ENCODE results near the gene HHATL. TPM values are rescaled to one million over a fixed set of nuclear protein-coding genes. Genes with fewer than 3 reads are reported as not detected.

Gene HHATL
- total RNA-seq, 1 experiment from 2014 or later, result 0.92 TPM

- TF ChIP-seq, protein P1, sequence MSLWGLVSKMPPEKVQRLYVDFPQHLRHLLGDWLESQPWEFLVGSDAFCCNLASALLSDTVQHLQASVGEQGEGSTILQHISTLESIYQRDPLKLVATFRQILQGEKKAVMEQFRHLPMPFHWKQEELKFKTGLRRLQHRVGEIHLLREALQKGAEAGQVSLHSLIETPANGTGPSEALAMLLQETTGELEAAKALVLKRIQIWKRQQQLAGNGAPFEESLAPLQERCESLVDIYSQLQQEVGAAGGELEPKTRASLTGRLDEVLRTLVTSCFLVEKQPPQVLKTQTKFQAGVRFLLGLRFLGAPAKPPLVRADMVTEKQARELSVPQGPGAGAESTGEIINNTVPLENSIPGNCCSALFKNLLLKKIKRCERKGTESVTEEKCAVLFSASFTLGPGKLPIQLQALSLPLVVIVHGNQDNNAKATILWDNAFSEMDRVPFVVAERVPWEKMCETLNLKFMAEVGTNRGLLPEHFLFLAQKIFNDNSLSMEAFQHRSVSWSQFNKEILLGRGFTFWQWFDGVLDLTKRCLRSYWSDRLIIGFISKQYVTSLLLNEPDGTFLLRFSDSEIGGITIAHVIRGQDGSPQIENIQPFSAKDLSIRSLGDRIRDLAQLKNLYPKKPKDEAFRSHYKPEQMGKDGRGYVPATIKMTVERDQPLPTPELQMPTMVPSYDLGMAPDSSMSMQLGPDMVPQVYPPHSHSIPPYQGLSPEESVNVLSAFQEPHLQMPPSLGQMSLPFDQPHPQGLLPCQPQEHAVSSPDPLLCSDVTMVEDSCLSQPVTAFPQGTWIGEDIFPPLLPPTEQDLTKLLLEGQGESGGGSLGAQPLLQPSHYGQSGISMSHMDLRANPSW (CRISPR knock-in tag; conservative IDR thresholded peaks at IDR 0.05; ENCODE audit: low read depth), result no peak
- TF ChIP-seq GRHL2 (CRISPR knock-in tag; IDR thresholded peaks at IDR 0.05; ENCODE audit: insufficient replicate concordance, severe bottlenecking), result no peak
- no peak for TF ChIP-seq ZNF281 (CRISPR knock-in tag; IDR thresholded peaks at IDR 0.05)
Observed at GRCh38 chr3:42706721-42707619, 4.4 kb upstream of the HHATL start (continued).

DNA sequence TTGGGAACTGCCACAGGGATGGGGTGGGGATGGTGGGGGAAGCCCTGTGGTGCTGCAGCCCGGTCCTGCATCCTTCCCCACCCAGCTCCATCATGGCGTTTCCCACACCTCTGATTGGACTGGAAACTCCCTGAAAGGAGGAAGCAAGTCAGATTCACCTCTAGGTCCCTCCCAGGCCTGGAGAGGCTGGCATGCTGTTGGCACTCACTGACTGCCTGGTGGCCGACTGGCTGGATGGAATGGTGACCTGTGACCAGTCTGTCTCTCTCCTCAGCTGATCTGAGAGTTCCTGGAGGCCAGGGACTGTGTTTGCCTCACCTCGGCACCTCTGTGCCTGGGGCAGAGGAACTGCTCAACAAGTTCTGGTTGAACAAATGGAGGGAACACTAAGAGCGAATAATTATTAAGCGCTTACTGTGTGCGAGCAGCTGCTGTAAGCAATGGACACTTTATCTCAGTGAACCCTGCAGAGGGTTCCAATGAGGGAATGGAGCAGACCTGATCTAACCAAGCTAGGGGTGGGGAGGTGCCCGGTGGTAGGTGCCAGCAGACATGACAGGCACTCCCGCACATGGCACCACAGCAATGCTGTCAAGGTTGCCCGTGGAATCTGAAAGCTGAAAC is 3.5 kb upstream of the HHATL start:
- Mint-ChIP-seq H3K4me1 (peaks cover 6% of the 10 kb centered on the region), H3K9me3 (no peaks in the 10 kb centered on the region), H3K27me3 (ENCODE audit: low read depth) (no peaks in the 10 kb centered on the region), H3K27ac (no peak overlapping the region), H3K36me3 (no peaks in the 10 kb centered on the region), H3K4me3 (no peak overlapping the region)
- no peak for DNase-seq (ENCODE audit: low spot score)
- no peak for ATAC-seq
- POLR2A ChIA-PET, result no interaction called here
- no peak for TF ChIP-seq PRDM15 (CRISPR knock-in tag; IDR thresholded peaks at IDR 0.05)
- TF ChIP-seq CREB1 (CRISPR knock-in tag; IDR thresholded peaks at IDR 0.05), result no peak
- TF ChIP-seq RORB (CRISPR knock-in tag; IDR thresholded peaks at IDR 0.05), result no peak
- CTCF ChIA-PET, result no interaction called here

DNA sequence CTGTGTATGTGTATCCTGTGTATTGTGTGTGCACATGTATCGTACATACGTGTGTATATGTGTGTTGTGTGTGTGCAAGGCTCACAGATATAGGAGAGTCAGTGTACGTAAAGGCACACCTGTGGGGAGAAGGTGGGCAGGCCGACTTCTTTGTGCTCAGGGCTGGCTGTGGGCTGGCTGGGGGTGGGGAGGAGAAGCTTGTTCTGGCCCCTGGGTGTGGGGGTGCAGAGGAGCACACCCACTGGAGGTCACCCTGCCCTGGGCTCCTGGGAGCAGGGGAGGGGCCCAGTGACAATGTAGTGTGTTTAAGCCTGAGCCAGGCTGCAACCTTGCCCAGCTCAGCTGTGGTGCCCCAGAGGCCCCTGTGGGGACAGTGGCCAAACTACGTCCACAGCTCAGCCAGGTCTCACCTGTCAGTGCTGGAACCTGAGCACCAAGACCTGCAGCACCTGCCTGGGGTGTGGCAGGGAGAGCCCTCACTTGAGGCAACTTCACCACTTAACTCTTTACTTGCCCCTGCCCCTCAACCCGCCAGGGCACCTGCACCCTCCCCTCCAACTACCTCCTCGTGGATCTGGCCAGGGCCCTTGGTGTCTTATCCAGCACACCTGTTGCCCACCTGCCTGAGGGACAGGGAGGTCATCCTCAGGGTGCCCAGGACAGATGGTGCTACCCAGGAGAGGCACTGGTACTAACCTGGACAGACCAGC is 2.6 kb upstream of the HHATL start:
- ATAC-seq (no peak), DNase-seq (ENCODE audit: low spot score) (no peak)
- Mint-ChIP-seq H3K27ac (no peak overlapping the region), H3K4me1 (peaks cover 8% of the 10 kb centered on the region), H3K9me3 (no peaks in the 10 kb centered on the region), H3K27me3 (ENCODE audit: low read depth) (no peaks in the 10 kb centered on the region), H3K36me3 (no peaks in the 10 kb centered on the region), H3K4me3 (no peak overlapping the region)
- ChIA-PET POLR2A (no interaction called here), CTCF (no interaction called here)
- TF ChIP-seq AFF4 (CRISPR knock-in tag; IDR thresholded peaks at IDR 0.05; ENCODE audit: borderline replicate concordance), result no peak
- TF ChIP-seq ZNF281 (CRISPR knock-in tag; IDR thresholded peaks at IDR 0.05), result no peak
- TF ChIP-seq ESRRA (CRISPR knock-in tag; IDR thresholded peaks at IDR 0.05; ENCODE audit: borderline replicate concordance), result no peak
